OCI-LY1 (cell line): Measurements from ENCODE around the gene MED27.

ENCODE experiments used
- H2AFZ ChIP-seq: fragments of 200-600 bp; sonication (generic), shearing (Covaris generic); 2 replicates; pipeline ENCODE4 v1.6.0; 2014; ENCODE audit warnings: antibody characterized with exemption, mild to moderate bottlenecking, low read length
- H3F3A ChIP-seq: fragments of 200-600 bp; sonication (generic), shearing (Covaris generic); 2 replicates; pipeline ENCODE4 v1.6.0; 2014; ENCODE audit warnings: mild to moderate bottlenecking, antibody characterized with exemption, low read length, moderate library complexity; ENCODE audit not compliant: insufficient read depth
- H3K27ac ChIP-seq: fragments of 200-600 bp; sonication (generic); 2 replicates; pipeline ENCODE4 v1.5.1; 2014; ENCODE audit warnings: low read length, mixed run types, mild to moderate bottlenecking, low read depth; ENCODE audit not compliant: poor library complexity, severe bottlenecking
- H3K27me3 ChIP-seq: fragments of 200-600 bp; sonication (generic); 2 replicates; pipeline ENCODE4 v1.6.0; 2014; ENCODE audit warnings: antibody characterized with exemption, mild to moderate bottlenecking, low read length, moderate library complexity; ENCODE audit not compliant: insufficient read depth
- H3K36me3 ChIP-seq: fragments of 200-600 bp; sonication (generic); 2 replicates; pipeline ENCODE4 v1.6.1; 2014; ENCODE audit warnings: mild to moderate bottlenecking, antibody characterized with exemption, low read length, moderate library complexity, mixed read lengths; ENCODE audit not compliant: insufficient read depth
- H3K4me1 ChIP-seq: fragments of 200-600 bp; sonication (generic); 2 replicates; pipeline ENCODE4 v1.5.1; 2014; ENCODE audit warnings: mild to moderate bottlenecking, low read length, moderate library complexity; ENCODE audit not compliant: insufficient read depth, severe bottlenecking
- H3K4me2 ChIP-seq: fragments of 200-600 bp; sonication (generic), shearing (Covaris generic); 2 replicates; pipeline ENCODE4 v1.6.1; 2014; ENCODE audit warnings: low read length
- H3K4me3 ChIP-seq: fragments of 200-600 bp; sonication (generic); 2 replicates; pipeline ENCODE4 v1.5.1; 2014; ENCODE audit warnings: low read length, low read depth, mild to moderate bottlenecking, mixed read lengths; ENCODE audit not compliant: poor library complexity, severe bottlenecking
- H3K79me2 ChIP-seq: fragments of 200-600 bp; shearing (Covaris generic); 2 replicates; pipeline ENCODE4 v1.6.1; 2016; ENCODE audit warnings: mixed run types, low read length, mixed read lengths; ENCODE audit not compliant: insufficient read depth
- H3K9ac ChIP-seq: fragments of 200-600 bp; sonication (generic), shearing (Covaris generic); 2 replicates; pipeline ENCODE4 v1.6.1; 2014; ENCODE audit warnings: mild to moderate bottlenecking, low read length, mixed read lengths
- H3K9me2 ChIP-seq: fragments of 200-600 bp; sonication (generic), shearing (Covaris generic); 2 replicates; pipeline ENCODE4 v1.6.1; 2014; ENCODE audit warnings: low read depth, mild to moderate bottlenecking, low read length, mixed read lengths
- H3K9me3 ChIP-seq: fragments of 200-600 bp; shearing (Covaris generic); 2 replicates; pipeline ENCODE4 v1.6.1; 2014; ENCODE audit warnings: low read length, mixed read lengths
- H4K20me1 ChIP-seq: fragments of 200-600 bp; sonication (generic), shearing (Covaris generic); 2 replicates; pipeline ENCODE4 v1.6.0; 2016; ENCODE audit warnings: mild to moderate bottlenecking, low read length; ENCODE audit not compliant: insufficient read depth
- CTCF ChIP-seq: fragments of 200-600 bp; sonication (generic), shearing (Covaris generic); IDR thresholded peaks from 2 replicates; pipeline ENCODE4 v1.5.1; 2017; ENCODE audit warnings: mild to moderate bottlenecking, antibody characterized with exemption, low read length, moderate library complexity, mixed read lengths
- EZH2 ChIP-seq: fragments of 200-600 bp; sonication (generic), shearing (Covaris generic); IDR thresholded peaks from 2 replicates; pipeline ENCODE4 v1.8.0; 2017; ENCODE audit warnings: borderline replicate concordance, mixed run types, mild to moderate bottlenecking, antibody characterized with exemption, low read length, moderate library complexity, mixed read lengths

MED27 gene

GRCh38 chr9:132039284-132039683 is 40.4 kb downstream of the MED27 start:
- no peaks in the 10 kb centered on the region for H3K27me3 ChIP-seq
- H3F3A ChIP-seq: no peaks in the 10 kb centered on the region
- H3K4me2 ChIP-seq: no peak overlapping the region
- H3K9ac ChIP-seq: no peak overlapping the region
- no peak overlapping the region for H3K4me3 ChIP-seq
- H3K4me1 ChIP-seq: peaks cover 9% of the 10 kb centered on the region
- no peaks in the 10 kb centered on the region for H3K79me2 ChIP-seq
- no peaks in the 10 kb centered on the region for H4K20me1 ChIP-seq
- H3K36me3 ChIP-seq: no peaks in the 10 kb centered on the region
- H3K9me2 ChIP-seq: no peaks in the 10 kb centered on the region
- TF ChIP-seq EZH2 (no peak), CTCF (no peak)
- H3K27ac ChIP-seq: no peak overlapping the region
- no peak overlapping the region for H2AFZ ChIP-seq
- no peaks in the 10 kb centered on the region for H3K9me3 ChIP-seq

- no peak overlapping the region for H2AFZ ChIP-seq
- H3K4me1 ChIP-seq: peaks cover 9% of the 10 kb centered on the region
- H3K27ac ChIP-seq: no peak overlapping the region
- H3K4me2 ChIP-seq: no peak overlapping the region
- TF ChIP-seq EZH2 (no peak), CTCF (no peak)
- no peaks in the 10 kb centered on the region for H3K27me3 ChIP-seq
- H3K4me3 ChIP-seq: no peak overlapping the region
- no peaks in the 10 kb centered on the region for H3F3A ChIP-seq
- no peak overlapping the region for H3K9ac ChIP-seq
- no peaks in the 10 kb centered on the region for H3K79me2 ChIP-seq
- no peaks in the 10 kb centered on the region for H3K9me2 ChIP-seq
- H3K36me3 ChIP-seq: no peaks in the 10 kb centered on the region
- no peaks in the 10 kb centered on the region; the same call in 1 of the 2 replicates for H4K20me1 ChIP-seq
- H3K9me3 ChIP-seq: no peaks in the 10 kb centered on the region
Measured at GRCh38 chr9:132037458-132037857, 42.2 kb downstream of the MED27 start.

GRCh38 chr9:132036521-132036920 is 43.1 kb downstream of the MED27 start:
- no peak overlapping the region for H3K9ac ChIP-seq
- H3K36me3 ChIP-seq: no peaks in the 10 kb centered on the region
- TF ChIP-seq EZH2: no peak
- H4K20me1 ChIP-seq: no peaks in the 10 kb centered on the region; the same call in 1 of the 2 replicates
- no peak overlapping the region for H2AFZ ChIP-seq
- H3K9me3 ChIP-seq: no peaks in the 10 kb centered on the region
- no peaks in the 10 kb centered on the region for H3K79me2 ChIP-seq
- no peak overlapping the region for H3K4me3 ChIP-seq
- H3K4me2 ChIP-seq: no peak overlapping the region
- peaks cover 9% of the 10 kb centered on the region for H3K4me1 ChIP-seq
- no peak overlapping the region for H3K27ac ChIP-seq
- no peaks in the 10 kb centered on the region for H3K9me2 ChIP-seq
- no peaks in the 10 kb centered on the region for H3F3A ChIP-seq
- H3K27me3 ChIP-seq: no peaks in the 10 kb centered on the region

GRCh38 chr9:132035679-132036078 is 44.0 kb downstream of the MED27 start:
- TF ChIP-seq EZH2 (no peak), CTCF (no peak)
- H3K9me2 ChIP-seq: no peaks in the 10 kb centered on the region
- no peaks in the 10 kb centered on the region for H3K79me2 ChIP-seq
- no peaks in the 10 kb centered on the region for H3K9me3 ChIP-seq
- no peak overlapping the region for H3K9ac ChIP-seq
- no peak overlapping the region for H2AFZ ChIP-seq
- no peak overlapping the region for H3K4me2 ChIP-seq
- no peaks in the 10 kb centered on the region for H3K36me3 ChIP-seq
- H4K20me1 ChIP-seq: no peaks in the 10 kb centered on the region; the same call in 1 of the 2 replicates
- no peaks in the 10 kb centered on the region for H3F3A ChIP-seq
- H3K27ac ChIP-seq: no peak overlapping the region
- H3K4me1 ChIP-seq: peaks cover 9% of the 10 kb centered on the region
- no peak overlapping the region for H3K4me3 ChIP-seq
- H3K27me3 ChIP-seq: no peaks in the 10 kb centered on the region
